ENCODE data around the gene PLXND1.

The PLXND1 gene

DNA sequence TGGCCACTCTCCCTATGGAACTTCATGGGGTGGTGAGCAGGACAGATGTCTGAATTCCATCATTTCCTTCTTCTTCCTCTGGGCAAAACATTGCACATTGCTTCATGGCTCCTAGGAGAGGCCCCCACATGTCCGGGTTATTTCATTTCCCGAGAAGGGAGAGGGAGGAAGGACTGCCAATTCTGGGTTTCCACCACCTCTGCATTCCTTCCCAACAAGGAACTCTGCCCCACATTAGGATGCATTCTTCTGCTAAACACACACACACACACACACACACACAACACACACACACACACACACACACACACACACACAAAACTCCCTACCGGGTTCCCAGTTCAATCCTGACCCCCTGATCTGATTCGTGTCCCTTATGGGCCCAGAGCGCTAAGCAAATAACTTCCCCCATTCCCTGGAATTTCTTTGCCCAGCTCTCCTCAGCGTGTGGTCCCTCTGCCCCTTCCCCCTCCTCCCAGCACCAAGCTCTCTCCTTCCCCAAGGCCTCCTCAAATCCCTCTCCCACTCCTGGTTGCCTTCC lies 76.2 kb downstream of the PLXND1 start:
- TF ChIP-seq, protein P1, sequence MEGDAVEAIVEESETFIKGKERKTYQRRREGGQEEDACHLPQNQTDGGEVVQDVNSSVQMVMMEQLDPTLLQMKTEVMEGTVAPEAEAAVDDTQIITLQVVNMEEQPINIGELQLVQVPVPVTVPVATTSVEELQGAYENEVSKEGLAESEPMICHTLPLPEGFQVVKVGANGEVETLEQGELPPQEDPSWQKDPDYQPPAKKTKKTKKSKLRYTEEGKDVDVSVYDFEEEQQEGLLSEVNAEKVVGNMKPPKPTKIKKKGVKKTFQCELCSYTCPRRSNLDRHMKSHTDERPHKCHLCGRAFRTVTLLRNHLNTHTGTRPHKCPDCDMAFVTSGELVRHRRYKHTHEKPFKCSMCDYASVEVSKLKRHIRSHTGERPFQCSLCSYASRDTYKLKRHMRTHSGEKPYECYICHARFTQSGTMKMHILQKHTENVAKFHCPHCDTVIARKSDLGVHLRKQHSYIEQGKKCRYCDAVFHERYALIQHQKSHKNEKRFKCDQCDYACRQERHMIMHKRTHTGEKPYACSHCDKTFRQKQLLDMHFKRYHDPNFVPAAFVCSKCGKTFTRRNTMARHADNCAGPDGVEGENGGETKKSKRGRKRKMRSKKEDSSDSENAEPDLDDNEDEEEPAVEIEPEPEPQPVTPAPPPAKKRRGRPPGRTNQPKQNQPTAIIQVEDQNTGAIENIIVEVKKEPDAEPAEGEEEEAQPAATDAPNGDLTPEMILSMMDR (IDR thresholded peaks at IDR 0.05; ENCODE audit: low read depth, low read length): no peak
- no peak for TF ChIP-seq EZH2phosphoT487 (IDR thresholded peaks at IDR 0.05; ENCODE audit: low read depth)
- no peak overlapping the region for H3K9ac ChIP-seq (ENCODE audit: low read length)
- no peaks in the 10 kb centered on the region for H3K27me3 ChIP-seq (ENCODE audit: low read depth, low read length)

DNA sequence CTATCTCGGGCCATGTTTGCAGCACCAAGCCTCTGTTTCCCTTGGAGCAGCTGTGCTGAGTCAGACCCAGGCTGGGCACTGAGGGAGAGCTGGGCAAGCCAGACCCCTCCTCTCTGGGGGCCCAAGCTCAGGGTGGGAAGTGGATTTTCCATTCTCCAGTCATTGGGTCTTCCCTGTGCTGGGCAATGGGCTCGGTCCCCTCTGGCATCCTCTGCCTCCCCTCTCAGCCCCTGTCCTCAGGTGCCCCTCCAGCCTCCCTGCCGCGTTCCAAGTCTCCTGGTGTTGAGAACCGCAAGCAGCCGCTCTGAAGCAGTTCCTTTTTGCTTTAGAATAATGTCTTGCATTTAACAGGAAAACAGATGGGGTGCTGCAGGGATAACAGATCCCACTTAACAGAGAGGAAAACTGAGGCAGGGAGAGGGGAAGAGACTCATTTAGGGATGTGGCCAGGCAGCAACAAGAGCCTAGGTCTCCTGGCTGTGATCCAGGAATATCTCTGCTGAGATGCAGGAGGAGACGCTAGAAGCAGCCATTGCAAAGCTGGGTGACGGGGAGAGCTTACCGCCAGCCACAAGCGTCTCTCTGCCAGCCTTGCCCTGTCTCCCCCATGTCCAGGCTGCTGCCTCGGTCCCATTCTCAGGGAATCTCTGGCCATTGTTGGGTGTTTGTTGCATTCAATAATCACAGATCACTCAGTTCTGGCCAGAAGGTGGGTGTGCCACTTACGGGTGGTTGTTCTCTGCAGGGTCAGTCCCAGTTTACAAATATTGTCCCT lies 76.9 kb downstream of the PLXND1 start:
- H3K9ac ChIP-seq (ENCODE audit: low read length): no peak overlapping the region
- H3K27me3 ChIP-seq (ENCODE audit: low read depth, low read length): no peaks in the 10 kb centered on the region
- H3K9me3 ChIP-seq (ENCODE audit: insufficient read depth, low read length): no peaks in the 10 kb centered on the region
- no peaks in the 10 kb centered on the region for H4K20me1 ChIP-seq (ENCODE audit: insufficient read depth, low read length)
- H3K27ac ChIP-seq (ENCODE audit: low read length): no peak overlapping the region
- no peak overlapping the region for H2AFZ ChIP-seq (ENCODE audit: low read depth, low read length)
- peaks cover 22% of the 10 kb centered on the region for H3K4me1 ChIP-seq (ENCODE audit: low read length)
- H3K4me3 ChIP-seq (ENCODE audit: low read length): no peak overlapping the region
- no peaks in the 10 kb centered on the region for H3K79me2 ChIP-seq (ENCODE audit: low read length)
- TF ChIP-seq, protein P1 (IDR thresholded peaks at IDR 0.05; ENCODE audit: low read depth, low read length): no peak
- no peak for TF ChIP-seq EZH2phosphoT487 (IDR thresholded peaks at IDR 0.05; ENCODE audit: low read depth)
- no peaks in the 10 kb centered on the region for H3K36me3 ChIP-seq (replicated peaks; ENCODE audit: low read depth, low read length)
- H3K4me2 ChIP-seq (ENCODE audit: low read length): no peak overlapping the region

More for the DNA sequence above, 76.2 kb downstream of the PLXND1 start:
- Histone ChIP-seq H3K4me3 (ENCODE audit: low read length) (no peak overlapping the region), H3K27ac (ENCODE audit: low read length) (no peak overlapping the region), H3K4me1 (ENCODE audit: low read length) (peaks cover 19% of the 10 kb centered on the region), H3K4me2 (ENCODE audit: low read length) (no peak overlapping the region), H3K36me3 (replicated peaks; ENCODE audit: low read depth, low read length) (no peaks in the 10 kb centered on the region), H3K79me2 (ENCODE audit: low read length) (no peaks in the 10 kb centered on the region), H2AFZ (ENCODE audit: low read depth, low read length) (no peak overlapping the region), H4K20me1 (ENCODE audit: insufficient read depth, low read length) (no peaks in the 10 kb centered on the region), H3K9me3 (ENCODE audit: insufficient read depth, low read length) (no peaks in the 10 kb centered on the region)

DNA sequence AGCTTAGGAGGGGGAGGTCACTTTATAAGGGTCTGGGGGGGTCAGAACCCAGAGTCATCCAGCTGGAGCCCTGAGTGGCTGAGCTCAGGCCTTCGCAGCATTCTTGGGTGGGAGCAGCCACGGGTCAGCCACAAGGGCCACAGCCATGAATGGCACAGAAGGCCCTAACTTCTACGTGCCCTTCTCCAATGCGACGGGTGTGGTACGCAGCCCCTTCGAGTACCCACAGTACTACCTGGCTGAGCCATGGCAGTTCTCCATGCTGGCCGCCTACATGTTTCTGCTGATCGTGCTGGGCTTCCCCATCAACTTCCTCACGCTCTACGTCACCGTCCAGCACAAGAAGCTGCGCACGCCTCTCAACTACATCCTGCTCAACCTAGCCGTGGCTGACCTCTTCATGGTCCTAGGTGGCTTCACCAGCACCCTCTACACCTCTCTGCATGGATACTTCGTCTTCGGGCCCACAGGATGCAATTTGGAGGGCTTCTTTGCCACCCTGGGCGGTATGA lies 77.8 kb downstream of the PLXND1 start, which contains the start of gene RHO:
Gene RHO, plus strand, starts transcription at position 51 of the 512 bp plus-strand sequence. Its CDS starts 95 bp downstream, at position 146.
- no peaks in the 10 kb centered on the region for H3K79me2 ChIP-seq (ENCODE audit: low read length)
- no peak within 1 kb of the TSS for H2AFZ ChIP-seq (ENCODE audit: low read depth, low read length)
- H3K36me3 ChIP-seq (replicated peaks; ENCODE audit: low read depth, low read length): no peaks in the 10 kb centered on the region
- no peak within 1 kb of the TSS for H3K9ac ChIP-seq (ENCODE audit: low read length)
- no peak within 1 kb of the TSS for H3K27ac ChIP-seq (ENCODE audit: low read length)
- H3K4me1 ChIP-seq (ENCODE audit: low read length): peaks cover 25% of the 10 kb centered on the region
- no peaks in the 10 kb centered on the region for H3K27me3 ChIP-seq (ENCODE audit: low read depth, low read length)
- no peak within 1 kb of the TSS for H3K4me3 ChIP-seq (ENCODE audit: low read length)
- H3K9me3 ChIP-seq (ENCODE audit: insufficient read depth, low read length): no peaks in the 10 kb centered on the region
- TF ChIP-seq EZH2phosphoT487 (IDR thresholded peaks at IDR 0.05; ENCODE audit: low read depth): no peak
- TF ChIP-seq, protein P1 (IDR thresholded peaks at IDR 0.05; ENCODE audit: low read depth, low read length): no peak
- H3K4me2 ChIP-seq (ENCODE audit: low read length): no peak within 1 kb of the TSS
- H4K20me1 ChIP-seq (ENCODE audit: insufficient read depth, low read length): no peaks in the 10 kb centered on the region

DNA sequence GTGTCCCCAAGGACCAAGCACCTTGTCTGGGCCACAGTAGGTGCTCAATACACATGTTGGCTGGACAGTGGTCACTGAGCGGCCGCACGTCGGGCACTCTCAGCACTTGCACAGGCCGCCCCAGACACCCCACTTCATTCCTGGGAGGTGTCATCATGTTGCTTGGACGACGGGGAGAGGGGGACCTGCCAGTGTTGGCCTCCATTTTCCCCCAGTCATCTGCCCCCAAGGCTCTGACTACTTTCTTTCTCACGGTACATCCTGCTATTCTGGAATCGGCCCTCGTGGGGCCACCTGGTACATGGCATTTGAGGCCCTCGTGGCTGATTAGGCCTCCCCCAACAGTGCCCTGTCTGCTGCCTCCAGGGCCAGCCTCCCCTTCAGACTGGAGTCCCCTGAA lies 79.2 kb downstream of the PLXND1 start:
- H3K4me2 ChIP-seq (ENCODE audit: low read length): no peak overlapping the region
- H3K4me3 ChIP-seq (ENCODE audit: low read length): no peak overlapping the region
- no peaks in the 10 kb centered on the region for H3K79me2 ChIP-seq (ENCODE audit: low read length)
- TF ChIP-seq, protein P1 (IDR thresholded peaks at IDR 0.05; ENCODE audit: low read depth, low read length): no peak
- no peak for TF ChIP-seq EZH2phosphoT487 (IDR thresholded peaks at IDR 0.05; ENCODE audit: low read depth)
- H3K27ac ChIP-seq (ENCODE audit: low read length): no peak overlapping the region
- H3K36me3 ChIP-seq (replicated peaks; ENCODE audit: low read depth, low read length): no peaks in the 10 kb centered on the region
- H3K27me3 ChIP-seq (ENCODE audit: low read depth, low read length): no peaks in the 10 kb centered on the region
- peaks cover 31% of the 10 kb centered on the region for H3K4me1 ChIP-seq (ENCODE audit: low read length)
- H2AFZ ChIP-seq (ENCODE audit: low read depth, low read length): no peak overlapping the region
- no peaks in the 10 kb centered on the region for H3K9me3 ChIP-seq (ENCODE audit: insufficient read depth, low read length)
- H3K9ac ChIP-seq (ENCODE audit: low read length): no peak overlapping the region
- H4K20me1 ChIP-seq (ENCODE audit: insufficient read depth, low read length): no peaks in the 10 kb centered on the region
